ENCODE measurements around the gene SLC16A14. TPM values are rescaled to one million over a fixed set of nuclear protein-coding genes. Genes with fewer than 3 reads are reported as not detected.

Gene SLC16A14
- total and polyA plus RNA-seq, 10 of the 15 experiments (the other 5 are each of a cell fraction or from before 2014, with no cell fraction given): 0.87 to 6.4 (median 4.1) TPM; not detected in 1

GRCh38 chr2:230042195-230042594 lies 26.5 kb downstream of the SLC16A14 start:
- Histone ChIP-seq H3K9ac (ENCODE audit: control insufficient read depth, insufficient read depth, low read length) (no peak overlapping the region), H3K27ac (ENCODE audit: control insufficient read depth, insufficient read depth) (no peak overlapping the region), H3K9me3 (replicated peaks; ENCODE audit: control insufficient read depth, insufficient read depth, low read length) (no peaks in the 10 kb centered on the region), H3K4me3 (no peak overlapping the region), H4K20me1 (ENCODE audit: control insufficient read depth, insufficient read depth) (no peaks in the 10 kb centered on the region), H3K79me2 (ENCODE audit: control insufficient read depth, insufficient read depth, low read length) (no peaks in the 10 kb centered on the region), H3K4me1 (ENCODE audit: control insufficient read depth, insufficient read depth, low read length) (no peaks in the 10 kb centered on the region), H3K4me2 (ENCODE audit: control insufficient read depth, insufficient read depth) (no peak overlapping the region), H2AFZ (ENCODE audit: control insufficient read depth, low read depth, low read length) (no peak overlapping the region), H3K27me3 (replicated peaks in 1 of 2; ENCODE audit: control insufficient read depth in 2 of 2, insufficient read depth in 2 of 2, low read length in 1 of 2) (no peaks in the 10 kb centered on the region), H3K36me3 (ENCODE audit: control insufficient read depth in 2 of 2, insufficient read depth in 2 of 2, low read length in 1 of 2) (no peaks in the 10 kb centered on the region)
- POLR2A ChIA-PET: no interaction called here
- WGBS (ENCODE audit: insufficient coverage, insufficient replicate concordance, low lambda C conversion rate, missing lambda C conversion rate): 6% methylated on average over 1 of the region's 1 CpG
- no peak for FAIRE-seq
- ATAC-seq: no peak
- CTCF ChIA-PET: interaction anchor here (2.3 kb wide), 1 partner anchor 25 kb away, joined by 9 read pairs; no protein-coding TSS in a partner anchor
- SMC1A ChIA-PET (ENCODE audit: uncharacterized antibody, unreplicated experiment): no interaction called here
- RAD21 ChIA-PET (ENCODE audit: unreplicated experiment): no interaction called here
- no peak for DNase-seq (ENCODE audit: low read depth, low spot score)
- intact Hi-C loops (cut with micrococcal nuclease; ENCODE audit: unreplicated experiment) (no loop called here), in situ Hi-C loops (cut with MboI) (no loop called here)
- TF ChIP-seq JUNB (IDR thresholded peaks at IDR 0.05) (no peak), POLR2A (IDR thresholded peaks at IDR 0.05; ENCODE audit: low read depth, low read length) (no peak), CBX5 (IDR thresholded peaks at IDR 0.05; ENCODE audit: low read depth) (no peak), EZH2 (IDR thresholded peaks at IDR 0.05; ENCODE audit: borderline replicate concordance, control insufficient read depth, low read depth, low read length) (no peak)
- BruUV-seq (replicated peaks): no TSS peak

GRCh38 chr2:230023313-230023712 lies 45.4 kb downstream of the SLC16A14 start:
- Histone ChIP-seq H3K4me1 (ENCODE audit: control insufficient read depth, insufficient read depth, low read length) (no peaks in the 10 kb centered on the region), H3K4me2 (ENCODE audit: control insufficient read depth, insufficient read depth) (no peak overlapping the region), H3K27ac (ENCODE audit: control insufficient read depth, insufficient read depth) (no peak overlapping the region), H3K36me3 (ENCODE audit: control insufficient read depth in 2 of 2, insufficient read depth in 2 of 2, low read length in 1 of 2) (no peaks in the 10 kb centered on the region), H4K20me1 (ENCODE audit: control insufficient read depth, insufficient read depth) (no peaks in the 10 kb centered on the region), H3K27me3 (replicated peaks in 1 of 2; ENCODE audit: control insufficient read depth in 2 of 2, insufficient read depth in 2 of 2, low read length in 1 of 2) (no peaks in the 10 kb centered on the region), H3K9me3 (replicated peaks; ENCODE audit: control insufficient read depth, insufficient read depth, low read length) (no peaks in the 10 kb centered on the region), H2AFZ (ENCODE audit: control insufficient read depth, low read depth, low read length) (no peak overlapping the region), H3K9ac (ENCODE audit: control insufficient read depth, insufficient read depth, low read length) (no peak overlapping the region), H3K4me3 (no peak overlapping the region), H3K79me2 (ENCODE audit: control insufficient read depth, insufficient read depth, low read length) (no peaks in the 10 kb centered on the region)
- SMC1A ChIA-PET (ENCODE audit: uncharacterized antibody, unreplicated experiment): interaction anchor here (0.6 to 2.6 kb wide), 2 partner anchors 15 to 1629 kb away, joined by 3 to 10 read pairs; no protein-coding TSS in a partner anchor
- no TSS peak for BruUV-seq (replicated peaks)
- no peak for DNase-seq (ENCODE audit: low read depth, low spot score)
- FAIRE-seq: no peak
- intact Hi-C loops (cut with micrococcal nuclease; ENCODE audit: unreplicated experiment) (no loop called here), in situ Hi-C loops (cut with MboI) (no loop called here)
- TF ChIP-seq SMAD1 (IDR thresholded peaks at IDR 0.05; ENCODE audit: low read depth, partially characterized antibody): no peak
- POLR2A ChIA-PET: no interaction called here
- 85% methylated on average over 4 of the region's 4 CpGs for WGBS (ENCODE audit: insufficient coverage, insufficient replicate concordance, low lambda C conversion rate, missing lambda C conversion rate)
- CTCF ChIA-PET: interaction anchor here (0.9 to 1.6 kb wide), 3 partner anchors 14 to 137 kb away, joined by 3 to 14 read pairs (median 3); no protein-coding TSS in a partner anchor
- RAD21 ChIA-PET (ENCODE audit: unreplicated experiment): interaction anchor here (0.8 to 1.5 kb wide), 2 partner anchors 15 to 136 kb away, joined by 3 read pairs; no protein-coding TSS in a partner anchor
- no peak for ATAC-seq

Data from GM12878 (cell line).